HepG2 (cell line): Measurements from ENCODE around the gene LGI4.
"Not testable (repeated sequence)": the region's sequence is repeated elsewhere in the genome, so short reads cannot be mapped to it uniquely, and the experiment has no call there.

Source experiments
- ATF7-NPFF ChIP-seq: sonication (generic); formaldehyde crosslinking; IDR thresholded peaks from 2 replicates; pipeline ENCODE4 v1.8.1; 2023; ENCODE audit warnings: mild to moderate bottlenecking, low read depth, missing genetic modification reagents, moderate library complexity
- CTCF ChIP-seq: sonication (generic); formaldehyde crosslinking; IDR thresholded peaks from 2 replicates; pipeline ENCODE4 v1.5.0; 2020; ENCODE audit warnings: mild to moderate bottlenecking, missing genetic modification reagents, moderate library complexity
- E2F1 ChIP-seq: sonication (generic); formaldehyde crosslinking; IDR thresholded peaks from 2 replicates; pipeline ENCODE4 v1.5.0; 2020; ENCODE audit warnings: missing genetic modification reagents
- ZNF224 ChIP-seq: sonication (generic); formaldehyde crosslinking; IDR thresholded peaks from 2 replicates; pipeline ENCODE4 v1.5.0; 2020; ENCODE audit warnings: mild to moderate bottlenecking, missing genetic modification reagents
- ZNF557 ChIP-seq: sonication (generic); formaldehyde crosslinking; IDR thresholded peaks from 2 replicates; pipeline ENCODE4 v1.4.0; 2020; ENCODE audit warnings: missing genetic modification reagents
- ZSCAN20 ChIP-seq: sonication (generic); formaldehyde crosslinking; IDR thresholded peaks from 2 replicates; pipeline ENCODE4 v1.4.0; 2020; ENCODE audit warnings: missing genetic modification reagents, mild to moderate bottlenecking, borderline replicate concordance
- ZZZ3 ChIP-seq: sonication (generic); formaldehyde crosslinking; IDR thresholded peaks from 2 replicates; pipeline ENCODE4 v1.4.0; 2020; ENCODE audit warnings: missing genetic modification reagents, mild to moderate bottlenecking, borderline replicate concordance

- TF ChIP-seq CTCF (CRISPR knock-in tag); ZNF557; ZSCAN20; ZNF224 (CRISPR knock-in tag); ZZZ3 (CRISPR knock-in tag); ATF7-NPFF (CRISPR knock-in tag); E2F1: not testable (repeated sequence)
Measured at GRCh38 chr19:35103614-35104013, 31.2 kb downstream of the LGI4 start.
